ENCODE results near the gene C2orf92.

C2orf92 gene

DNA sequence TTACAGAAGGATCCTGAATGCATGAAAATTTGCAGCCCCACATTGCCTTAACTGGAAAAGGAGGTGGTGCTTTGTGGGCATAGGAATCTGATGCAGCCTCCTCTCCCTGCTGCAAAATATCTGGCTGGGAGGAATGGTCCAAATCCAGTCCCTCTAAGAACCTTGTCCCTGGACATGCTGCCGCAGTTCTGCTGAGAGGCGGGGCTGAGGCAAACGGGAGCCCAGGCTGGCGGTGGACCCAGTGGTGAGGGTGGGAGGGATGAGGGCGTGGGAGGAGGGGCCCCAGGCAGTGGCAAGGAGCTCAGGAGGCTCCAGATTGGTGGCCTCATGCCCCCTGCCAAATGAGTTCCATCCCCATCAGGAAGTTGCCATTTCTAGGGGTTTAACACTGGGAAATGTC lies 80.1 kb downstream of the C2orf92 start:
- DNase-seq = no peak

GRCh38 chr2:97750017-97750416 lies 80.5 kb downstream of the C2orf92 start:
- no peak for DNase-seq

GRCh38 chr2:97751752-97752151 lies 82.2 kb downstream of the C2orf92 start:
- no peak for DNase-seq

All from activated CD4-positive, alpha-beta T cell treated with anti-CD3 and anti-CD28 coated beads for 48 hours (primary cell).